B cell (primary cell): Measurements from ENCODE around the gene AQR. TPM values are rescaled to one million over a fixed set of nuclear protein-coding genes. Genes with fewer than 3 reads are reported as not detected.

ENCODE experiments used
- ATAC-seq: fragments of 200-7000 bp; cut with Tn5 transposase; one replicate; pipeline ENCODE4 v1.10.0; 2021; ENCODE audit warnings: low read depth, mild to moderate bottlenecking, moderate number of reproducible peaks, moderate library complexity
- CTCF ChIA-PET: fragments of 350-600 bp; sonication (Branson Sonifier 250); formaldehyde crosslinking; loops from one replicate; lab custom pipeline; 2021; ENCODE audit warnings: antibody characterized with exemption, inconsistent platforms; lab: Charles Lee
- POLR2A ChIA-PET: fragments of 350-600 bp; sonication (Branson Sonifier 250); formaldehyde crosslinking; loops from one replicate; lab custom pipeline; 2021; ENCODE audit warnings: antibody characterized with exemption; lab: Charles Lee
- DNase-seq: peaks from one replicate; pipeline ENCODE4 v3.0.0; 2013
- H2AFZ ChIP-seq: 2 replicates; pipeline ENCODE4 v1.6.1; 2012; ENCODE audit warnings: mild to moderate bottlenecking, low read depth, low read length; ENCODE audit not compliant: insufficient read depth, poor library complexity, severe bottlenecking
- H3K27ac ChIP-seq, 2 donors: 1 replicate in 1 of 2; 2 replicates in 1 of 2; pipeline ENCODE4 v1.5.1; 2012 to 2013; ENCODE audit warnings: low read length in 2 of 2, mild to moderate bottlenecking in 2 of 2, moderate library complexity in 1 of 2
- H3K27me3 ChIP-seq, 4 experiments: fragments of 200-600 bp in 1 of 4; sonication (generic) in 1 of 4; replicated peaks in 1 of 4; 1 replicate in 2 of 4; 2 replicates in 2 of 4; pipeline versions ENCODE4 v1.6.1 to v1.7.0; 2013 to 2016; ENCODE audit warnings: low read length in 3 of 4, mild to moderate bottlenecking in 2 of 4, mixed read lengths in 1 of 4, moderate library complexity in 1 of 4; ENCODE audit not compliant: insufficient read depth in 4 of 4, control insufficient read depth in 3 of 4; ENCODE audit errors: control extremely low read depth in 1 of 4
- H3K36me3 ChIP-seq, 2 experiments: replicated peaks in 1 of 2; 1 replicate in 1 of 2; 2 replicates in 1 of 2; pipeline versions ENCODE4 v1.6.1 to v1.7.1; 2013; ENCODE audit warnings: low read length in 1 of 2; ENCODE audit not compliant: insufficient read depth in 2 of 2, control insufficient read depth in 1 of 2; ENCODE audit errors: control extremely low read depth in 1 of 2, extremely low read depth in 1 of 2
- H3K4me1 ChIP-seq, 2 donors: fragments of 200-600 bp in 1 of 2; sonication (generic) in 1 of 2; 1 replicate in 1 of 2; 2 replicates in 1 of 2; pipeline versions ENCODE4 v1.5.1 to v1.6.1; 2013 to 2017; ENCODE audit warnings: low read length in 2 of 2; ENCODE audit not compliant: control insufficient read depth in 2 of 2, insufficient read depth in 2 of 2
- H3K4me2 ChIP-seq: replicated peaks from 2 replicates; pipeline ENCODE3; 2012; ENCODE audit warnings: mild to moderate bottlenecking, low read depth, low read length; ENCODE audit not compliant: poor library complexity, severe bottlenecking
- H3K4me3 ChIP-seq, 5 experiments: fragments of 200-600 bp in 1 of 5; sonication (generic) in 1 of 5; 1 replicate in 3 of 5; 2 replicates in 2 of 5; pipeline versions ENCODE4 v1.5.1 to v1.7.0; 2011 to 2016; ENCODE audit warnings: low read length in 4 of 5, mild to moderate bottlenecking in 4 of 5, low read depth in 2 of 5, control low read depth in 1 of 5, moderate library complexity in 1 of 5; ENCODE audit not compliant: insufficient read depth in 1 of 5; ENCODE audit errors: control extremely low read depth in 1 of 5, extremely low read depth in 1 of 5
- H3K79me2 ChIP-seq: fragments of 200-600 bp; sonication (generic); one replicate; pipeline ENCODE4 v1.6.0; 2016; ENCODE audit warnings: low read length; ENCODE audit not compliant: control insufficient read depth, insufficient read depth
- H3K9ac ChIP-seq: fragments of 200-600 bp; sonication (generic); 2 replicates; pipeline ENCODE4 v1.6.1; 2017; ENCODE audit warnings: mild to moderate bottlenecking, low read length, moderate library complexity
- H3K9me3 ChIP-seq, 3 donors: one replicate each; pipeline versions ENCODE4 v1.6.1 to v1.7.1; 2013; ENCODE audit warnings: low read length in 2 of 3; ENCODE audit not compliant: control insufficient read depth in 2 of 3, insufficient read depth in 1 of 3; ENCODE audit errors: control extremely low read depth in 1 of 3
- H4K20me1 ChIP-seq: 2 replicates; pipeline ENCODE4 v1.6.0; 2012; ENCODE audit warnings: mild to moderate bottlenecking, low read length; ENCODE audit not compliant: insufficient read depth, control insufficient read depth, poor library complexity, severe bottlenecking
- H3K27ac Mint-ChIP-seq: one replicate; pipeline ENCODE4 v1.8.0; 2021; ENCODE audit warnings: mixed read lengths
- H3K27me3 Mint-ChIP-seq: one replicate; pipeline ENCODE4 v1.8.0; 2021; ENCODE audit warnings: mixed read lengths
- H3K4me1 Mint-ChIP-seq: one replicate; pipeline ENCODE4 v1.8.0; 2021; ENCODE audit warnings: mixed read lengths
- H3K4me3 Mint-ChIP-seq: one replicate; pipeline ENCODE4 v1.8.0; 2021; ENCODE audit warnings: mixed read lengths
- H3K9me3 Mint-ChIP-seq: one replicate; pipeline ENCODE4 v1.8.0; 2022; ENCODE audit warnings: mixed read lengths; ENCODE audit not compliant: insufficient read depth
- EZH2 ChIP-seq: IDR thresholded peaks from 2 replicates; pipeline ENCODE4 v1.6.1; 2012; ENCODE audit warnings: borderline replicate concordance, low read depth, mild to moderate bottlenecking, moderate library complexity, low read length; ENCODE audit not compliant: insufficient read depth, poor library complexity, severe bottlenecking
- WGBS: methylation state at CpG from one replicate; pipeline ENCODE4 v1.1.5; 2013; ENCODE audit warnings: missing lambda C conversion rate; ENCODE audit not compliant: insufficient coverage; 5-methylcytosine and 5-hydroxymethylcytosine counted together
- intact Hi-C: fragments of 100-400 bp; cut with micrococcal nuclease; formaldehyde crosslinking; loops from one replicate; pipeline ENCODE4 v1.10.0; 2022
- polyA plus RNA-seq: library from polyadenylated mRNA; depleted of rRNA; stranded (reverse); fragments of >200 nt; gene quantifications from 2 replicates; pipeline ENCODE4 v1.2.3, GENCODE V29; 2012
- total RNA-seq, 2 donors: library from RNA; stranded (reverse); fragments of 120-200 nt in 1 of 2; gene quantifications; 1 replicate in 1 of 2; 2 replicates in 1 of 2; pipeline versions ENCODE4 v1.2.3 to v1.2.4, GENCODE V29; 2013 to 2022
- TF ChIP-seq, protein P1 (sequence below): fragments of 200-600 bp; IDR thresholded peaks from one replicate; pipeline ENCODE4 v1.8.0; 2022; ENCODE audit warnings: antibody characterized with exemption, mild to moderate bottlenecking

Gene AQR
- total and polyA plus RNA-seq, 2 donors (not counting 1 experiment from before 2014, with no cell fraction given), result 24.2 to 41.7 TPM

DNA sequence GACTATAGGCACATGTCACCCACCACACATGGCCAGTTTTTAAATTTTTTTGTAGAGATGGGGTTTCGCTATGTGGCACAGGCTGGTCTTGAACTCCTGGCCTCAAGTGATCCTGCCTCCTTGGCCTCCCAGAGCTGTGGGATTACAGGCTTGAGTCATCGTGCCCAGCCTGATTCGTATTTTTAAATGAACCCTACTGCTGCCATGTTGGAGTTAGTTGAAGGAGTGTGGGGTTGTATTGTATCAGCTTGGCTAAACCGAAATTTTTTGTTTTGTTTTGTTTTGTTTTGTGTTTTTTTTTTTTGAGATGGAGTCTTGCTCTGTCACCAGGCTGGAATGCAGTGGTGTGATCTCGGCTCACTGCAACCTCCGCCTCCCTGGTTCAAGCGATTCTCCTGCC, 30.4 kb upstream of the AQR start:
- Mint-ChIP-seq H3K4me3 (no peak overlapping the region), H3K27ac (no peak overlapping the region), H3K9me3 (no peaks in the 10 kb centered on the region), H3K27me3 (peaks cover 14% of the 10 kb centered on the region), H3K4me1 (no peaks in the 10 kb centered on the region)
- no peaks in the 10 kb centered on the region for H3K4me1 ChIP-seq
- no peak overlapping the region for H3K4me2 ChIP-seq
- ChIA-PET CTCF (interaction anchor here (0.7 kb wide), 1 partner anchor 518 kb away, joined by 3 read pairs; no protein-coding TSS in a partner anchor), POLR2A (interaction anchor here (0.7 kb wide), 1 partner anchor 945 kb away, joined by 4 read pairs; no protein-coding TSS in a partner anchor)
- ATAC-seq (no peak), DNase-seq (no peak)
- no peaks in the 10 kb centered on the region for H3K9me3 ChIP-seq
- H3K27ac ChIP-seq, result no peak overlapping the region
- H4K20me1 ChIP-seq, result no peaks in the 10 kb centered on the region
- WGBS, result 96% methylated on average over 3 of the region's 7 CpGs
- no peak for TF ChIP-seq EZH2
- TF ChIP-seq, protein P1, sequence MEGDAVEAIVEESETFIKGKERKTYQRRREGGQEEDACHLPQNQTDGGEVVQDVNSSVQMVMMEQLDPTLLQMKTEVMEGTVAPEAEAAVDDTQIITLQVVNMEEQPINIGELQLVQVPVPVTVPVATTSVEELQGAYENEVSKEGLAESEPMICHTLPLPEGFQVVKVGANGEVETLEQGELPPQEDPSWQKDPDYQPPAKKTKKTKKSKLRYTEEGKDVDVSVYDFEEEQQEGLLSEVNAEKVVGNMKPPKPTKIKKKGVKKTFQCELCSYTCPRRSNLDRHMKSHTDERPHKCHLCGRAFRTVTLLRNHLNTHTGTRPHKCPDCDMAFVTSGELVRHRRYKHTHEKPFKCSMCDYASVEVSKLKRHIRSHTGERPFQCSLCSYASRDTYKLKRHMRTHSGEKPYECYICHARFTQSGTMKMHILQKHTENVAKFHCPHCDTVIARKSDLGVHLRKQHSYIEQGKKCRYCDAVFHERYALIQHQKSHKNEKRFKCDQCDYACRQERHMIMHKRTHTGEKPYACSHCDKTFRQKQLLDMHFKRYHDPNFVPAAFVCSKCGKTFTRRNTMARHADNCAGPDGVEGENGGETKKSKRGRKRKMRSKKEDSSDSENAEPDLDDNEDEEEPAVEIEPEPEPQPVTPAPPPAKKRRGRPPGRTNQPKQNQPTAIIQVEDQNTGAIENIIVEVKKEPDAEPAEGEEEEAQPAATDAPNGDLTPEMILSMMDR, result no peak
- H3K79me2 ChIP-seq, result no peaks in the 10 kb centered on the region
- H2AFZ ChIP-seq, result no peak overlapping the region
- intact Hi-C loops, result no loop called here
- no peaks in the 10 kb centered on the region for H3K36me3 ChIP-seq
- no peak overlapping the region for H3K4me3 ChIP-seq
- H3K27me3 ChIP-seq, result peaks cover 0 to 3% (median 0%) of the 10 kb centered on the region in 4 experiments
- no peak overlapping the region for H3K9ac ChIP-seq

DNA sequence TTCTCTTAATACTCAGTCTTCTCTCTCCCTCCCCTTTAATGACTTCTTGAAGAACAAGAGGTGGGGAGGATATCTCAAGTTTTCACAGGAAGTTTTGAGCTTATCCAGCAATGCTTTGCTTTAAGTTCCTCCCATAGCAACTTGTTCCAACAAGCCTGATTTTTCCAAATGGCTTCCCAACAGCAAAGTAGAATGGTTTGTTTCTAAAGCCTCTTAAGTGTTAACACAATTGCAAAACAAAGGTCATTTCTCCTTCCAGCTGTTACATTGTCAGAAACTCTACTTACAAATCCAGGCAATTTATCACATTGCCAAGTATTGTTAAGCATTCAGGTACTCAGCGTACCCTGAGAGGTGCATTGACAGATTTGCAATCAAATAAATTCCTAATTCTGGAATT, 25.4 kb upstream of the AQR start:
- no peak overlapping the region for H3K4me3 ChIP-seq
- no CpG with 5 or more reads among the region's 1 CpG for WGBS
- no peak for DNase-seq
- no peaks in the 10 kb centered on the region for H3K79me2 ChIP-seq
- Mint-ChIP-seq H3K4me1 (no peaks in the 10 kb centered on the region), H3K4me3 (no peak overlapping the region), H3K9me3 (no peaks in the 10 kb centered on the region), H3K27ac (no peak overlapping the region), H3K27me3 (peaks cover 16% of the 10 kb centered on the region)
- POLR2A ChIA-PET, result no interaction called here
- no peak overlapping the region for H3K9ac ChIP-seq
- intact Hi-C loops, result no loop called here
- H3K4me1 ChIP-seq, result no peaks in the 10 kb centered on the region
- CTCF ChIA-PET, result no interaction called here
- H4K20me1 ChIP-seq, result no peaks in the 10 kb centered on the region
- no peak overlapping the region for H3K27ac ChIP-seq
- H2AFZ ChIP-seq, result no peak overlapping the region
- H3K36me3 ChIP-seq, result no peaks in the 10 kb centered on the region
- no peak overlapping the region for H3K4me2 ChIP-seq
- H3K9me3 ChIP-seq, result no peaks in the 10 kb centered on the region
- no peak for TF ChIP-seq EZH2
- TF ChIP-seq, protein P1, result no peak
- peaks cover 0 to 11% (median 0%) of the 10 kb centered on the region in 4 experiments for H3K27me3 ChIP-seq
- ATAC-seq, result no peak
